K562 (cell line): ENCODE results near the gene SERPINE1. TPM values are rescaled to one million over a fixed set of nuclear protein-coding genes. Genes with fewer than 3 reads are reported as not detected.

Source experiments
- JUNB ChIP-seq: fragments of 450-650 bp; formaldehyde crosslinking; conservative IDR thresholded peaks from 2 replicates; pipeline ENCODE4 v1.4.0; 2020; ENCODE audit warnings: mild to moderate bottlenecking
- KDM2B ChIP-seq: fragments of 250-450 bp; sonication (Bioruptor Pico); IDR thresholded peaks from 2 replicates; pipeline ENCODE4 v1.8.0; 2021; ENCODE audit warnings: mild to moderate bottlenecking, moderate library complexity
- MXI1 ChIP-seq: IDR thresholded peaks from 2 replicates; pipeline ENCODE4 v1.6.1; 2011; ENCODE audit warnings: low read depth, mild to moderate bottlenecking, improper control_type of control experiment, low read length
- POLR2G ChIP-seq: fragments of 200-400 bp; formaldehyde crosslinking; IDR thresholded peaks from 2 replicates; pipeline ENCODE4 v1.6.1; 2017; ENCODE audit warnings: low read depth, mild to moderate bottlenecking, antibody characterized with exemption, low read length, moderate library complexity
- POU5F1 ChIP-seq: fragments of 150-350 bp; IDR thresholded peaks from 2 replicates; pipeline ENCODE4 v1.6.1; 2014; ENCODE audit warnings: borderline replicate concordance, low read length, low read depth, mild to moderate bottlenecking; ENCODE audit not compliant: partially characterized antibody
- ZFP1 ChIP-seq: fragments of 450-650 bp; formaldehyde crosslinking; IDR thresholded peaks from 2 replicates; pipeline ENCODE4 v1.4.0; 2020; ENCODE audit warnings: mild to moderate bottlenecking, mixed read lengths
- ZNF253 ChIP-seq: fragments of 250-450 bp; sonication (Bioruptor Pico); conservative IDR thresholded peaks from 2 replicates; pipeline ENCODE4 v1.6.1; 2021; ENCODE audit warnings: mild to moderate bottlenecking
- ZNF583 ChIP-seq: fragments of 250-450 bp; sonication (Bioruptor Pico); IDR thresholded peaks from 2 replicates; pipeline ENCODE4 v1.4.0; 2020
- polyA plus RNA-seq, 8 experiments: library from polyadenylated mRNA; depleted of rRNA in 4 of 8; stranded (reverse) in 5 of 8; unstranded in 3 of 8; fragments of >200 nt; fragmentation: Nextera tagmentation in 2 of 8; fragmentation: Illumina TruSeq in 1 of 8; extraction: Ambion mirVana in 2 of 8; extraction: Trizol in 1 of 8; gene quantifications; 2 replicates each; pipeline versions ENCODE4 v1.2.1 to v1.2.3, GENCODE V29; 2011 to 2014; ENCODE audit warnings: inconsistent platforms in 1 of 8, missing spikeins in 1 of 8
- total RNA-seq, 7 experiments: library from RNA; depleted of rRNA in 6 of 7; stranded (reverse); fragments of >200 nt in 6 of 7; fragmentation: Illumina TruSeq in 2 of 7; extraction: Trizol in 2 of 7; gene quantifications; 2 replicates each; pipeline versions ENCODE4 v1.2.1 to v1.2.3, GENCODE V29; 2011 to 2021; ENCODE audit warnings: low replicate concordance in 1 of 7
- TF ChIP-seq, protein P1 (sequence below): sonication (generic); formaldehyde crosslinking; IDR thresholded peaks from 2 replicates; pipeline ENCODE4 v1.8.1; 2023; ENCODE audit warnings: mild to moderate bottlenecking, missing genetic modification reagents
- TF ChIP-seq, protein P2 (sequence below): fragments of 450-650 bp; IDR thresholded peaks from 2 replicates; pipeline ENCODE4 v1.6.1; 2016
- TF ChIP-seq, protein P3 (sequence below): IDR thresholded peaks from 2 replicates; pipeline ENCODE4 v1.6.1; 2014; ENCODE audit warnings: antibody characterized with exemption
- TF ChIP-seq, protein P4 (sequence below): fragments of 450-650 bp; conservative IDR thresholded peaks from 2 replicates; pipeline ENCODE4 v1.6.1; 2016; ENCODE audit warnings: missing genetic modification characterization, low read depth, mild to moderate bottlenecking, missing compliant biosample characterization, moderate library complexity
- TF ChIP-seq, protein P5 (sequence below): fragments of 450-650 bp; IDR thresholded peaks from 2 replicates; pipeline ENCODE4 v1.6.1; 2018; ENCODE audit not compliant: partially characterized antibody
- TF ChIP-seq, protein P6 (sequence below), 3 experiments: fragments of 200-800 bp in 1 of 3; sonication (Bioruptor generic) in 1 of 3; sonication (generic) in 1 of 3; formaldehyde crosslinking in 1 of 3; IDR thresholded peaks; 2 replicates each; pipeline versions ENCODE4 v1.6.1 to v1.8.0; 2016 to 2022; ENCODE audit warnings: mild to moderate bottlenecking in 2 of 3, missing compliant biosample characterization in 2 of 3, missing genetic modification characterization in 2 of 3, missing genetic modification reagents in 1 of 3

SERPINE1 gene
- total and polyA plus RNA-seq, 9 of the 15 experiments (the other 6 are each of a cell fraction or from before 2014, with no cell fraction given) = 0.22 to 4.8 (median 0.91) TPM

DNA sequence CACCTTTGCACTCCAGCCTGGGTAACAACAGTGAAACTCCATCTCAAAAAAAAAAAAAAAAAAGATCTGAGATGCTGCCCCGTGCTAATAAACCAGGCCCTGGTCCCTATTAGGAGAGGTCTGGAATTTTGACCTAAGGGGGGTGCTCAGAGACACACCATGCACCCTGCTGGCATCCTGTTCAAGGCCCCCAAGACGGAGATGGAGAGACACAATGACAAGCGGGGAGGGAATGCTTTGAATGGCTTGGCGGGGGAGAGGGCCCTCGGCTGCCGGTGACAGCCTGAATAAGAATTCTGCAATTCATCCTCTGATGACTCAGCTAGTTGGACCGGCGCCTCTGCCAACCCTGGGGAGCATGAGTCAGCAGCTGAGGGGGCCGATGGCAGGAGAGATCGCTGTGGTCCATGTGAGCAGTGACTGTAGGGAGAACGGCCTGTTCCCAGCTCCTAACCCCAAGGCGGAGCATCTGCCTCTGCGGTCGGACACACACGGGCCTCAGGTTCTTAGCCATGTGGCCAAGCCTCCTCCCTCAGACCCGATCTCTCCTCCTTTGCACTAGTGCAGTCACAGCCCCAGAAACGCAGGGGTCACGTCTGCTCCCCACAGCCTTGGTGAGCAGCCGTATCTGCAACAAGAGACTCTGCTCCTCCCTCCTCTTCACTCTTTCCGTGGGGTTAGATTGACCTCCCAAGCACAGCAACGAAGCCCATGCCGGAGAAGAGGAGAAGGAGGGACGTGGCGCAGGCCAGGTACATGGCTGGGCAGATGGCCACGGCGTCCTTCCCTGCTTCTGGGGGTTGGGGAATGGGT lies 26.7 kb upstream of the SERPINE1 start (continued):
- TF ChIP-seq, protein P1, sequence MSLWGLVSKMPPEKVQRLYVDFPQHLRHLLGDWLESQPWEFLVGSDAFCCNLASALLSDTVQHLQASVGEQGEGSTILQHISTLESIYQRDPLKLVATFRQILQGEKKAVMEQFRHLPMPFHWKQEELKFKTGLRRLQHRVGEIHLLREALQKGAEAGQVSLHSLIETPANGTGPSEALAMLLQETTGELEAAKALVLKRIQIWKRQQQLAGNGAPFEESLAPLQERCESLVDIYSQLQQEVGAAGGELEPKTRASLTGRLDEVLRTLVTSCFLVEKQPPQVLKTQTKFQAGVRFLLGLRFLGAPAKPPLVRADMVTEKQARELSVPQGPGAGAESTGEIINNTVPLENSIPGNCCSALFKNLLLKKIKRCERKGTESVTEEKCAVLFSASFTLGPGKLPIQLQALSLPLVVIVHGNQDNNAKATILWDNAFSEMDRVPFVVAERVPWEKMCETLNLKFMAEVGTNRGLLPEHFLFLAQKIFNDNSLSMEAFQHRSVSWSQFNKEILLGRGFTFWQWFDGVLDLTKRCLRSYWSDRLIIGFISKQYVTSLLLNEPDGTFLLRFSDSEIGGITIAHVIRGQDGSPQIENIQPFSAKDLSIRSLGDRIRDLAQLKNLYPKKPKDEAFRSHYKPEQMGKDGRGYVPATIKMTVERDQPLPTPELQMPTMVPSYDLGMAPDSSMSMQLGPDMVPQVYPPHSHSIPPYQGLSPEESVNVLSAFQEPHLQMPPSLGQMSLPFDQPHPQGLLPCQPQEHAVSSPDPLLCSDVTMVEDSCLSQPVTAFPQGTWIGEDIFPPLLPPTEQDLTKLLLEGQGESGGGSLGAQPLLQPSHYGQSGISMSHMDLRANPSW (CRISPR knock-in tag) = 0 out of 2 replicates have a peak, but pooled peaks have one; percentile 50
- TF ChIP-seq ZNF253 (no peak), ZNF583 (CRISPR knock-in tag) (peak; percentile 75; the same call in 1 of the 2 replicates), KDM2B (CRISPR knock-in tag) (0 out of 2 replicates have a peak, but pooled peaks have one; percentile 59), JUNB (CRISPR knock-in tag) (peak; percentile 96), POLR2G (peak; percentile 76), ZFP1 (no peak), MXI1 (peak; percentile 76), POU5F1 (no peak)
- TF ChIP-seq, protein P2, sequence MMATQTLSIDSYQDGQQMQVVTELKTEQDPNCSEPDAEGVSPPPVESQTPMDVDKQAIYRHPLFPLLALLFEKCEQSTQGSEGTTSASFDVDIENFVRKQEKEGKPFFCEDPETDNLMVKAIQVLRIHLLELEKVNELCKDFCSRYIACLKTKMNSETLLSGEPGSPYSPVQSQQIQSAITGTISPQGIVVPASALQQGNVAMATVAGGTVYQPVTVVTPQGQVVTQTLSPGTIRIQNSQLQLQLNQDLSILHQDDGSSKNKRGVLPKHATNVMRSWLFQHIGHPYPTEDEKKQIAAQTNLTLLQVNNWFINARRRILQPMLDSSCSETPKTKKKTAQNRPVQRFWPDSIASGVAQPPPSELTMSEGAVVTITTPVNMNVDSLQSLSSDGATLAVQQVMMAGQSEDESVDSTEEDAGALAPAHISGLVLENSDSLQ = peak; percentile 87
- TF ChIP-seq, protein P3, sequence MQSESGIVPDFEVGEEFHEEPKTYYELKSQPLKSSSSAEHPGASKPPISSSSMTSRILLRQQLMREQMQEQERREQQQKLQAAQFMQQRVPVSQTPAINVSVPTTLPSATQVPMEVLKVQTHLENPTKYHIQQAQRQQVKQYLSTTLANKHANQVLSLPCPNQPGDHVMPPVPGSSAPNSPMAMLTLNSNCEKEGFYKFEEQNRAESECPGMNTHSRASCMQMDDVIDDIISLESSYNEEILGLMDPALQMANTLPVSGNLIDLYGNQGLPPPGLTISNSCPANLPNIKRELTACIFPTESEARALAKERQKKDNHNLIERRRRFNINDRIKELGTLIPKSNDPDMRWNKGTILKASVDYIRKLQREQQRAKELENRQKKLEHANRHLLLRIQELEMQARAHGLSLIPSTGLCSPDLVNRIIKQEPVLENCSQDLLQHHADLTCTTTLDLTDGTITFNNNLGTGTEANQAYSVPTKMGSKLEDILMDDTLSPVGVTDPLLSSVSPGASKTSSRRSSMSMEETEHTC = peak; percentile 62
- TF ChIP-seq, protein P4, sequence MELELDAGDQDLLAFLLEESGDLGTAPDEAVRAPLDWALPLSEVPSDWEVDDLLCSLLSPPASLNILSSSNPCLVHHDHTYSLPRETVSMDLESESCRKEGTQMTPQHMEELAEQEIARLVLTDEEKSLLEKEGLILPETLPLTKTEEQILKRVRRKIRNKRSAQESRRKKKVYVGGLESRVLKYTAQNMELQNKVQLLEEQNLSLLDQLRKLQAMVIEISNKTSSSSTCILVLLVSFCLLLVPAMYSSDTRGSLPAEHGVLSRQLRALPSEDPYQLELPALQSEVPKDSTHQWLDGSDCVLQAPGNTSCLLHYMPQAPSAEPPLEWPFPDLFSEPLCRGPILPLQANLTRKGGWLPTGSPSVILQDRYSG (tag) = peak; percentile 84
- TF ChIP-seq, protein P5, sequence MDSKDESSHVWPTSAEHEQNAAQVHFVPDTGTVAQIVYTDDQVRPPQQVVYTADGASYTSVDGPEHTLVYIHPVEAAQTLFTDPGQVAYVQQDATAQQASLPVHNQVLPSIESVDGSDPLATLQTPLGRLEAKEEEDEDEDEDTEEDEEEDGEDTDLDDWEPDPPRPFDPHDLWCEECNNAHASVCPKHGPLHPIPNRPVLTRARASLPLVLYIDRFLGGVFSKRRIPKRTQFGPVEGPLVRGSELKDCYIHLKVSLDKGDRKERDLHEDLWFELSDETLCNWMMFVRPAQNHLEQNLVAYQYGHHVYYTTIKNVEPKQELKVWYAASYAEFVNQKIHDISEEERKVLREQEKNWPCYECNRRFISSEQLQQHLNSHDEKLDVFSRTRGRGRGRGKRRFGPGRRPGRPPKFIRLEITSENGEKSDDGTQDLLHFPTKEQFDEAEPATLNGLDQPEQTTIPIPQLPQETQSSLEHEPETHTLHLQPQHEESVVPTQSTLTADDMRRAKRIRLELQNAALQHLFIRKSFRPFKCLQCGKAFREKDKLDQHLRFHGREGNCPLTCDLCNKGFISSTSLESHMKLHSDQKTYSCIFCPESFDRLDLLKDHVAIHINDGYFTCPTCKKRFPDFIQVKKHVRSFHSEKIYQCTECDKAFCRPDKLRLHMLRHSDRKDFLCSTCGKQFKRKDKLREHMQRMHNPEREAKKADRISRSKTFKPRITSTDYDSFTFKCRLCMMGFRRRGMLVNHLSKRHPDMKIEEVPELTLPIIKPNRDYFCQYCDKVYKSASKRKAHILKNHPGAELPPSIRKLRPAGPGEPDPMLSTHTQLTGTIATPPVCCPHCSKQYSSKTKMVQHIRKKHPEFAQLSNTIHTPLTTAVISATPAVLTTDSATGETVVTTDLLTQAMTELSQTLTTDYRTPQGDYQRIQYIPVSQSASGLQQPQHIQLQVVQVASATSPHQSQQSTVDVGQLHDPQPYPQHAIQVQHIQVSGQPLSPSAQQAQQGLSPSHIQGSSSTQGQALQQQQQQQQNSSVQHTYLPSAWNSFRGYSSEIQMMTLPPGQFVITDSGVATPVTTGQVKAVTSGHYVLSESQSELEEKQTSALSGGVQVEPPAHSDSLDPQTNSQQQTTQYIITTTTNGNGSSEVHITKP = peak; percentile 65
- TF ChIP-seq, protein P6, sequence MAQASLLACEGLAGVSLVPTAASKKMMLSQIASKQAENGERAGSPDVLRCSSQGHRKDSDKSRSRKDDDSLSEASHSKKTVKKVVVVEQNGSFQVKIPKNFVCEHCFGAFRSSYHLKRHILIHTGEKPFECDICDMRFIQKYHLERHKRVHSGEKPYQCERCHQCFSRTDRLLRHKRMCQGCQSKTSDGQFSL (CRISPR knock-in tag; IDR thresholded peaks at IDR 0.05) = no peak
- TF ChIP-seq, protein P6 (tag; IDR thresholded peaks at IDR 0.05) = no peak
